ENCODE measurements around the gene DNER.
"Not testable (repeated sequence)": the region's sequence is repeated elsewhere in the genome, so short reads cannot be mapped to it uniquely, and the experiment has no call there.

The DNER gene, protein sequence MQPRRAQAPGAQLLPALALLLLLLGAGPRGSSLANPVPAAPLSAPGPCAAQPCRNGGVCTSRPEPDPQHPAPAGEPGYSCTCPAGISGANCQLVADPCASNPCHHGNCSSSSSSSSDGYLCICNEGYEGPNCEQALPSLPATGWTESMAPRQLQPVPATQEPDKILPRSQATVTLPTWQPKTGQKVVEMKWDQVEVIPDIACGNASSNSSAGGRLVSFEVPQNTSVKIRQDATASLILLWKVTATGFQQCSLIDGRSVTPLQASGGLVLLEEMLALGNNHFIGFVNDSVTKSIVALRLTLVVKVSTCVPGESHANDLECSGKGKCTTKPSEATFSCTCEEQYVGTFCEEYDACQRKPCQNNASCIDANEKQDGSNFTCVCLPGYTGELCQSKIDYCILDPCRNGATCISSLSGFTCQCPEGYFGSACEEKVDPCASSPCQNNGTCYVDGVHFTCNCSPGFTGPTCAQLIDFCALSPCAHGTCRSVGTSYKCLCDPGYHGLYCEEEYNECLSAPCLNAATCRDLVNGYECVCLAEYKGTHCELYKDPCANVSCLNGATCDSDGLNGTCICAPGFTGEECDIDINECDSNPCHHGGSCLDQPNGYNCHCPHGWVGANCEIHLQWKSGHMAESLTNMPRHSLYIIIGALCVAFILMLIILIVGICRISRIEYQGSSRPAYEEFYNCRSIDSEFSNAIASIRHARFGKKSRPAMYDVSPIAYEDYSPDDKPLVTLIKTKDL

DNA sequence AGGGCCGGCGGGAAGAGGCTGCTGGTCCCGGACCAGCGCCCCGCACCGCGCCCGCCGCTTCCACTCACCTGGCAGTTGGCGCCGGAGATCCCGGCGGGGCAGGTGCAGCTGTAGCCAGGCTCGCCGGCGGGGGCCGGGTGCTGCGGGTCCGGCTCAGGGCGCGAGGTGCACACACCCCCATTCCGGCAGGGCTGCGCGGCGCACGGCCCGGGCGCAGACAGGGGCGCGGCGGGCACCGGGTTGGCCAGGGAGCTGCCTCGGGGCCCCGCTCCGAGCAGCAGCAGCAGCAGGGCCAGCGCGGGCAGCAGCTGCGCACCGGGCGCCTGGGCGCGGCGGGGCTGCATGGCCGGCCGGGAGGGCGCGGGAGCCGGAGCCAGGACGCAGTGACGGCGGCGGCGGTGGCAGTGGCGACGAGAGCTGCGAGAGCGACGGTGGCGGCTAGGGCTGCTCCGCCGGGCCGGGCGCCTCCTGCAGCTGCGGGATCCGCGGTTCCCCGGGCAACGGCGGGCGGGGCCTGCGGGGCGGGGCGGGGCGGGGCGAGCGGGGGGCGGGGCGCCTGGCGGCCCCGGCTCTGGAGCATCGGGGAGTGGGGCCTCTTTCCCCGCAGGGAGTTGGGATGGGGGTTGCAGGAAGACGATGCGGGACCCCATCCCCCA, at the start of gene DNER:
Gene DNER, minus strand, starts transcription at position 476 of the 656 bp plus-strand sequence. Its CDS starts 132 bp downstream, at position 344.
- no peak for DNase-seq (ENCODE audit: low read depth, low spot score)

DNA sequence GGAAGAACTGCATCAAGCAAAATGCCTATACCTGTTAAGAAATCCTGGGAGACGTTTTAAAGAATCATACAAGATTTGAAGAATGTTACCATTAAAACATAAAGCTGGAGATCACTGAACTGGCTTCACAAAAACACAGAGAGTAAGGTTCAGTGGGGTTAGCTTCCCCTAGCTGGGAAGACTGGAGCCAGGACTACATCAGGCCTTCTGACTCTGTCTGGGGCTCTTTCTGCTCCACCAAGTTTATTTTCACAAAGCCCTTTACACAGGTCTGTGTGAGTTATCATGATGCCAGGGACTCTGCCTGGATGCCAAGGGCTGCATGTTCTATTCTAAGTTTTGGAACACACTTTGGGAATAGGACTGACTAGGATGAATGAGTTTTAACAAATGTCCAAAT, 47.3 kb upstream of the DNER start:
- no peak for DNase-seq (ENCODE audit: low read depth, low spot score)

DNA sequence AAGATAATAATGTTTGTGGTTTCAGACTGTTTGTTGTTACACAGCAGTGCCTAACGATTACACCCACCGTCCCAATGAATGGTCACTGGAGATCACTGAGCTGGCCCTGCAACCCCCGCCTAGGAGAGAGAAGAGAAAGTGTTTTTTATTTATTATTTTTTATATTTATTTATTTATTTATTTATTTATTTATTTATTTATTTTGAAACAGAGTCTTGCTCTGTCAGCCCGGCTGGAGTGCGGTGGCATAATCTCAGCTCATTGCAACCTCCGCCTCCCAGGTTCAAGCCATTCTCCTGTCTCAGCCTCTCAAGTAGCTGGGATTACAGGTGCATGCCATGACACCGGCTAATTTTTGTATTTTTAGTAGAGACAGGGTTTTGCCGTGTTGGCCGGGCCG, 43.1 kb upstream of the DNER start:
- DNase-seq (ENCODE audit: low read depth, low spot score), result not testable (repeated sequence)

DNA sequence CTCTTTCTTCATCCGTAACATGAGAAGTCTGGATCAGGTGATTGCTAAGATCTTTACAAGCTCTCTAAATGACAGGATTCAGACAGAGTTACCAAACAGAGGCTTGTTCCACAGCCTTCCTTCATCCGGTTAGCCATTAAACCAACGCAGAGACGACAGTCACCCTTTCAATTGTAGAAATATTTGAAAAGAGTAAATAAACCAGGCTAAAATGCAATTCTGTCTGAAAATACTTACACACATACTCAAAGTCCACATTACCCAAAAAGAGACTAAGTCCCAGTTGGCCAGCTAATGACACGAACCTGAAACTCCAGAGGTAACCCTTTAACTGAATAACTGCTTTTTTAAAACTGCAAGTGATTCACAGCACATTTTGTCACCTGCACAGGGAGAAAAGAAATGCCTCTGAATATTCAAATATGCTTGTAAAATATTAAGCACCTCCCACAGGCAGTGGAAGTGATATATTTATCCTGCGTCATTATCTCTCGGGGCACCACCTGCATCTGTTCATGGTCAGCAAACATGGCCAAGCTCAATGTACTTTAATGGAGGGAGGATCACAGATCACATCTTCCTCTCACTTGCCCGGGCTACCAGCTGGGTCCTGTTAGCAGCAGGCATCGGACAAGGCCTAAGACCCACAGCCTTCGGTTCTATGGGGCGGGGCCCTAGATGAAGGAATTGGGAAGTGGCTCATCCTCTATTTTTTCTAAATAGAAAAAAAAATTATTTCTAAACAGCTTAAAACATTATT, 38.8 kb upstream of the DNER start:
- no peak for DNase-seq (ENCODE audit: low read depth, low spot score)

DNA sequence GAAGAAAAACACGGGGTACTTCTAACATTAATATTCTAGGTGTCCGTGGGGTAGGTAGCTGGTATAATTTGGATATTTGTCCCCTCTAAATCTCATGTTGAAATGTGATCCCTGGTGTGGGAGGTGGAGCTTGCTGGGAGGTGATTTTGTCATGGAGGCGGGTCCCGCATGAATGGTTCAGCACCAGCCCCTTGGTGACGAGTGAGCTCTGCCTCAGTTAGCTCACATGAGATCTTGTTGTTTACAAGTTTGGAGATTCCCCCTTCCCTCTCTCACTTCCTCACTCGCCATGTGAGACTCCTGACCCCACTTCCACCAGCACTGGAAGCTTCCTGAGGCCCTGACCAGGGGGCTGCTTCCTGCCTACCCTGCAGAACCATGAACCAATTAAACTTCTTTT, 35.4 kb upstream of the DNER start:
- no peak for DNase-seq (ENCODE audit: low read depth, low spot score)

DNA sequence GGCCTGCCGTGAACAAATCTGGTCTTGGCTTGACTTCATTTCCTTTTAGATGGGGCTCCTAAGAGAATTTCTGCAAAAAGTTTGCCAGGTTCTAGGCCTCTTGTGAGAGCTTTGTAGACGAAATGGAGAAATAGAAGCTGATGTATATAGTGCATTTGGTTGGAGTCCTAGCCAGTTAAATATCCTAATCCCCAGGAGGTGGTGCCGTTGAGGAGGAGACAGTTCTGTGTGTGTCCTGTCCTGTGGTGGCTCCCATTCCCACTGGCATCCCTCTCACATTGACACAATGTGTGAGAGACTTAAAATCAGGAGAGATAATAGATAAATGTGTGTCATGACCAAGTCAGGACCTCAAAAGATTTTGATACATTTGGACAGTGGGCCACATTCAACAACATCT, 34.6 kb upstream of the DNER start:
- no peak for DNase-seq (ENCODE audit: low read depth, low spot score)

DNA sequence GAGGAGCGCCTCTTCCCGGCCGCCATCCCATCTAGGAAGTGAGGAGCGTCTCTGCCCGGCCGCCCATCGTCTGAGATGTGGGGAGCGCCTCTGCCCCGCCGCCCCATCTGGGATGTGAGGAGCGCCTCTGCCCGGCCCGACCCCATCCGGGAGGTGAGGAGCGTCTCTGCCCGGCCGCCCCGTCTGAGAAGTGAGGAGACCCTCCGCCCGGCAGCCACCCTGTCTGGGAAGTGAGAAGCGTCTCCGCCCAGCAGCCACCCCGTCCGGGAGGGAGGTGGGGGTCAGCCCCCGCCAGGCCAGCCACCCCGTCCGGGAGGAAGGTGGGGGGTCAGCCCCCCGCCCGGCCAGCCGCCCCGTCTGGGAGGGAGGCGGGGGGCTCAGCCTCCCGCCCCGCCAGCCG, 28.3 kb upstream of the DNER start:
- not testable (repeated sequence) for DNase-seq (ENCODE audit: low read depth, low spot score)

DNA sequence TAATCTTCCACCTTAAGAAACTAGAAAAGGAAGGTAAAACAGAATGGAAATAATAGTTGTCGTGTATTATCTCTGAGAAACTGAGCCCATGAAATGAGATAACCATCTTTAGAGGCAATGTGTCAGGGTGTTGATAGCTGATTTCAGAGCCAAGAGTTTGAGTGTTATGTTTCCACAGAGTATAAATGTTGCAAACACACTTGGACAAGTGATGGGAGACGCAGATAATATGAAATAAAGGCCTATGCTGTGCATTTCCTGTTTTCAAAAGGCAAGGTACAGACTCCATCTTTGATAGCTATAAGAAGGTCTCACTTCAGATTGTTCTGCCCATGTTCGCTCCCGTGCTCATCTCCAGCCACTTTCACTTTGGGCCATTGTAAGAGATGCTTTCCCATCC, 25.9 kb upstream of the DNER start:
- DNase-seq (ENCODE audit: low read depth, low spot score), result no peak

DNA sequence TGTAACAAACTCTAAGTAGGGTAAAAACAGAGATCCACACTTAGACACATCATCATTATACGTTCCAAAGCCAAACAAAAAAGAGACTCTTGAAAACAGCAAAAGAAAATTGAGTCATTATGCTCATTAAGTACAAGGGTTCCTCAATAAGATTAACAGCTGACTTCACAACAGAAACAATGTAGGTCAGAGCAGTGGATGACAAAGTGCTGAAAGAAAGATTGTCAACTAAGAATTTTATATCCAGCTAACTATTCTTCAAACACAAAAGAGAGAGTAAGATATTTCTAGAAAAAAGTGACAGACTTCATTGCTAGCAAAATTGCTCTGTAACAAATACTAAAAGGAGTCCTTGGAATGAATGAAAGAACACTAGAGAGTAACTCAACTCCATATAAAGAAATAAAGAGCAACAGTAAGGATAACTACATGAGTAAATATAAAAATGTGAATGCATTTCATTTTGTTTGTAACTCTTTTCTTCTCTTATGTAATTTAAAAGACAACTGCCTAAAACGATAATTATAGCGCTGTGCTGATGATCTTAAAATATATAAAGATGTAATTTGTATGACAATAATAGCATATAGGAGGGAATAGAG, 23.8 kb upstream of the DNER start:
- DNase-seq (ENCODE audit: low read depth, low spot score), result no peak

DNA sequence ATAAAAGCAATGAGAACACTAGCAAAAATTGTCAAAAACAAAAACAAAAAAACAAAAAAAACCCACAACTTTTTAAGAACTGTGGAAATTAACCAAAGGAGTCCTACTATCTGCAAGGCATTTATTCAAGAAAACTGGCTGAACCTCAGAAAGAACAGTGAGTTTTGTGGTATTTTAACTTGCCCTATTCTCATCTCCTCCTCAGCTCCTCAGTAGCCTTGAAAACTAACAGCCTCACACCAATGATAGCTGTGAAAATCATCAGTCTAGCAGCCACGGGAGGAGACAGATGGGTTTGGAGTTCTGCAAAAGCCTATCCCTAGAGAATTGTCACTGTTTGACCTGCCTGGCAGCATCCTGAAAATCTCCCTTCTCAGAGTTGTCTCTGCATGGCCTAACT, 20.1 kb upstream of the DNER start:
- no peak for DNase-seq (ENCODE audit: low read depth, low spot score)

DNA sequence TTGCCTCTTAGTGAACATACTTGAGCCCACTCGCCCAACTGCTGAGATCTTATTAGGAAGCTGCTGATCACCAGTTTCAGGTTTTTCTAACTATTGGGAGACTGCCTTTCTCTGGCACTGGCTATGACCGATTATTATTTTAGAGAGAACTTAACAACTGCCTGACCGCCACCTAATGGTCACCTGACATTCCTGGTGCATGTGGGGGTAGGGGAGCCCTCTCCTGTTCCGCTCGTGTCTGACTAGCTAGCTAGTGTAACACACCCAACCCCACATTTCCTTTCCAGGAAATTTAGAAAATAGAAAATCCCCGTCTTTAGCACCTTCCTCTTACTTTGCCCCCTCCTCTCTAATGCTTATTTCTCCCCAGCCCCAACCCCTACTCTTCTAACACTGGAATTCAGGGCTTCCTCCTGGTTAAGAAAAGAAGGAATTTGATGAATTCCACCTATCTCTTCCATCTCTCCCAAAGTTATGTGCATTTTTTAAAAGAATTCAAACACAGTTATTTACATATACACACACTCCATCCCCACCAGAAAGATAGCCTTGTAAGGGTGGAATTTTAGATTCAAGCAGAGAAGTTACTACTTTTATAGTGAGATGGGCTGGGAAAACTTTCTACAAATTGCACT, 19.4 kb upstream of the DNER start:
- DNase-seq (ENCODE audit: low read depth, low spot score), result no peak

DNA sequence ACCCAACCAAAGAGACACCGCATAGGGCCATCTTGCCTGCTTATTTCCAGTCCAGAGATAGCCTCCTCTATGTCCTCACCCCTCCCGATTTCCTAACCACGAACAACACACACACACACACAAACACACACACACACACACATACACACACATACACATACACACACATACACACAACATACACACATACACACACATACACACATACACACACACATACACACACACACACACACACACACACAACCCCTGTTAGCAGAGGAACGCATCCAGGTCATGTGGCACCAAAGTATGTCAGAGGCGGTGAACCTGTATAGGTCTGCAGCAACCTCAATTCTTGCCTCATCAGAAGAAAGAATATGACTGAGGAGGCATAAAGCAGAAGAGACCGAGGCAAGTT, 18.5 kb upstream of the DNER start:
- no peak for DNase-seq (ENCODE audit: low read depth, low spot score)

DNA sequence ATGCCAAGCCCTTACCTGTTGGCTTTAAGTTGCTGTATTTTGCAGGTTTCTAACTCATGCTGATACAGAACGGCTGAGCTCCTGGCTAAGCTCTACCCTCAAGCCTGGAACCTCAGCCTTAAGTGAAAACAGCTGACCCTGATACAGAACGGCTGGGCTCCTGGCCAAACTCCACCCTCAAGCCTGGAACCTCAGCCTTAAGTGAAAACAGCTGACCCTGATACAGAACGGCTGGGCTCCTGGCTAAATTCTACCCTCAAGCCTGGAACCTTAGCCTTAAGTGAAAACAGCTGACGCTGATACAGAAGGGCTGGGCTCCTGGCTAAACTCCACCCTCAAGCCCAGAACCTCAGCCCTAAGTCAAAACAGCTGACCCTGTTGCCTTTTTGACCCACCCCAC, 17.6 kb upstream of the DNER start:
- no peak for DNase-seq (ENCODE audit: low read depth, low spot score)

DNA sequence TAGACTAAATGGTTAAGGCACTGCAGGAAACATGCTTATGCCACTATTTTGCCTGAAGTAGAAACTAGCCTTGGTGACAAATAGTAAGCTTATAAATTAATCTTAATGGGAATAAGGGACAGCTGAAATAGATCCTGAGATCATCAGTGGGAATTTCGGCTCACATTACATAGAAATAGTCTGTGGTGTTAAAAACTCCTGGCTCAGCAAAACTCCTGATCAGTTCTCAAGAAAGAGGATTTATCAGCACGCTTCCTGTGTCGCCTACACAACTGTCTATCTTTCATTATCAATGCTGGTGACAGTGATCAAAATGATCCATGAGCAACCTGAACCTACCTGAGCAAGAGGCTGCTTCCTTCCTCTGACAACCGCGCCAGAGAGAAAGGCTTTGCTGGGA, 17.0 kb upstream of the DNER start:
- no peak for DNase-seq (ENCODE audit: low read depth, low spot score)

DNA sequence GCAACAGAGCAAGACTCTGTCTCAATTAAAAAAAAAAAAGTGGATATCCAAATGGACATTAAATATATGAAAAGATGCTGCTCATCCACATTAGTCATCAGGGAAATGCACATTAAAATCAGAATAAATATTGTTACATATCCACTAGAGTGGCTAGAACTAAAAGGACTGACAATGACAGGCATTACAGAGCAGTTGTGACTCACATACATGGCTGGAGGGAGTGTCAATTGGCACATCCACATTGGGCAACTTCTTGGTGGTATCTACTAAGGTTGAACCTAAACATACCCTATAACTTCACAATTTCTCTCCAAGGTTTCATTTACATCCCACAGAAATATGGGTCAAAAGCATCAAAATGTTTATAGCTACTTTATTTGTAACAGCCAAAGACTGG, 14.0 kb upstream of the DNER start:
- DNase-seq (ENCODE audit: low read depth, low spot score), result no peak

DNA sequence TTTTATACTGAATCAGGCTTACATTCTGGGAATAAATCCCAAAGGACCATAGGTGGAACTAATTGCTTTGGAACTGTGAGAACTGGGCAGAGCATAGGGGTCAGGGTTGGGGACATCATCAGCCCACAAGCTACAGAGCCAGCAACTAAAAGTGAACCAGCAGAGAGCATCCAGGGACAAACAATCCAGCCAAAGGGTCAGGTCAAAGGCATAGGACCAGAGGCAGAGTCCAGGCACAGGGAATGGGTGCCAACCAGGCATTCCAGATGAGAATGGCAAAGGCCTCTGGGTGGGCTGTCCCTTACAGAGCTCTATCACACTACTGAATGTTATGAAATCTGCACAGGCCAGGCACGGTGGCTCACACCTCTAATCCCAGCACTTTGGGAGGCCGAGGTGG, 12.3 kb upstream of the DNER start:
- no peak for DNase-seq (ENCODE audit: low read depth, low spot score)

DNA sequence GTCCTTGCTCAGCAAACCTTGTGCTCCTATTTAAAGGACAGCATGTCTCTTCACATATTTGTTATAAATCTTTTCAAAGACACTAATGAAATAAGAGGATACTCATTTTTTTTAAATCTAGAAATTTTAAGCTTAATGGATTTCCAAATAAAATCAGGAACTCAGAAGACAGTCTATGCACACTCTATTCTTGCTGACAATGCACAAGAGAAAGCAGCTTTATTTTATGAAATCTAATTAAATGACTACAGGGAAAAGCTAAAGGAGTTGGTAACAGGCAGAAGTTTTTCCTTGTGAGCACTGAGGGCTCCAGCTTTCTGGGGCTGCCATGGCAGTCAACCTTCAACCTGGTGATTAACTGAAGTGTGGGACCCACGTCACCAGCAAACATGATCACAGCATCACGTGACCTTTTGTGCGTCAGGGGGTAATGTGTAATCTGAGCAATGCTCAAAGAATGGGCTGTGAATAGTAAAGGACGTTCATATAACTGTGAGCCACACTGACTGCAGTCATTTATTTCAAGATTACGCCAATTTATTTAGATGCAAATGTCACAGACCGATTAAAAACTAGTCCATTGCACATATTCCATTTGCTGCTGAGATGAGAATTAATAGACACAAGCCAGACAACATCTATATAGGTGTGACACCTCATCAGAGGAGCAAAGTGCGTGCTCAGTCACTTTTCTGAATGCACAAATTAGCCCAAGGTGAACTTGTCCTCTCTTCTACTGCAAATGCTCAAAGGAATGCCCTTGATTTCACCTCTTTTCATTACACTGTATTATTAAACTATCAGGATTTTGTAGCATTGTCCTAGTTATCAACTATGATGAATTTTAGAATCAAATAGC, 11.6 kb upstream of the DNER start:
- no peak for DNase-seq (ENCODE audit: low read depth, low spot score)

DNA sequence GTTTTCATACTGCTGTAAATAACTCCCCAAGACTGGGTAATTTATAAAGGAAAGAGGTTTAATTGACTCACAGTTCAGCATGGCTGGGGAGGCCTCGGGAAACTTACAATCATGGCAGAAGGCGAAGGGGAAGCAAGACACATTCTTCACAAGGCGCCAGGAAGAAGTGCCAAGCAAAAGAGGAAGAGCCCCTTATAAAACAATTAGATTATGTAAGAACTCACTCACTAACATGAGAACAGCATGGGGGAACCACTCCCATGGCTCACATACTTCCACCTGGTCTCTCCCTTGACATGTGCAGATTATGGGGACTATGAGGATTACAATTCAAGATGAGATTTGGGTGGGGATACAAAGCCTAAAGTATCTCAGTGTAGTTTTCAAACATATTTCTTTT, 8.8 kb upstream of the DNER start:
- DNase-seq (ENCODE audit: low read depth, low spot score), result not testable (repeated sequence)

DNA sequence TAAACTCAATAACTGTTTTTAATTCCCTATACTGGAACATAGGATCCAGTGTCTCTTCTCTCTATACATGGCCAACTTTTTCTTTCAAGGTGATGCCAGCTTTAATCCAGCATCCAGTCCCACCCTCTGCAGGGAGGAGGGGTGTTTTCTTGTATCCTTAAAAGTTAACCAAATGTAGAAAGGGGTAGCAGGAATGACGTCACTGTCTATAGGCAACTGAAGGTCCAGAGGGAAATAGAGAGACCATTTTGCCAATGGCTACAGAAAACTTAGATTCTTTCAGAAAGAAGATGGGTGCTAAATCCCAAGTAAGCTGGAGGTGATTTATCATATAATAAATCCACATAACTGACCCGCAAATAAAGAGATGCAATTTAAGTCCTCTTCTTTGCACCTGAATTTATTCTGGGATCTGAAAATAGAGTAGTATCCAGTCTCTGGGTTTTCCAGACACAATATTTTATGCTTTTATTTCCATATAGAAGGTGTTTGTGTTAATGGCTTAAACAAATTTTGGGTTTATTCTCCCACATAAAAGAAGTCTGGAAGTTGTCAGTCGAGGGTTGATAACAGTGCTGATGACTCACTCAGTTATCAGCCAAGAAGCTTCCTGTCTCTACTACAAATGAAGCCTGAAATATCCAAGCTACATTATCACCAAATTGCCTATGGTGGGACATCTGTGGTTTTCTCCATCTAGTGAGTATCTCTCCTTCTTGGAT, 5.7 kb upstream of the DNER start:
- DNase-seq (ENCODE audit: low read depth, low spot score), result no peak
